ENCODE results near the gene GRIPAP1. TPM values are rescaled to one million over a fixed set of nuclear protein-coding genes. Genes with fewer than 3 reads are reported as not detected.

Gene GRIPAP1
- polyA plus RNA-seq, 1 donor: 51.4 TPM

- H3K27ac ChIP-seq (ENCODE audit: low read length): no peak overlapping the region
- WGBS (ENCODE audit: insufficient coverage, low lambda C conversion rate): no CpG with 5 or more reads among the region's 5 CpGs
- no peaks in the 10 kb centered on the region for H3K27me3 ChIP-seq (ENCODE audit: control insufficient read depth, insufficient read depth, low read length)
- no peaks in the 10 kb centered on the region for H3K9me3 ChIP-seq (ENCODE audit: control insufficient read depth, low read depth, low read length)
- no peak overlapping the region for H3K4me3 ChIP-seq (ENCODE audit: low read length)
- no peak for DNase-seq
- peaks cover 32% of the 10 kb centered on the region for H3K36me3 ChIP-seq (ENCODE audit: control insufficient read depth, insufficient read depth, low read length)
- H3K4me1 ChIP-seq (ENCODE audit: control insufficient read depth, insufficient read depth, low read length): peaks cover 7% of the 10 kb centered on the region
Observed at GRCh38 chrX:48924270-48924669, 77.8 kb downstream of the GRIPAP1 start.

DNA sequence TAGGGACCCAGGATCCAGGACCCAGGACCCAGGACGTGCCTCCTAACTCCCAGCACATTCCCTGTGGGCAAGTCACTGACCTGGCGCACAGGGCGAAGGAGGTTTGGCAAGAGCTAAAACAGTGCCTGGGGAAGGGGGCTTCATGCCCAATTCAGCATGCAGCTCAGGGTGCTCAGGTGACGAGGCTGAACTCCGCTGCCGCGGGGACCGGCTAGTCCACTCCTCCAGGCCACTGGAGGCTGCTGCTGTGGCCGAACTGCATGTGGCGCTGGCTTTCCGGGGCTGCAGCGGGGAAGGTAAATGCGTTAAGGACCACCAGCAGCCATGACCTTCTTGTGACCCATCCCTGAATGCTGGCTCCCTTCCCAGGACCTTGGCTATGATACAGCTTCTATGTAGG is 78.3 kb downstream of the GRIPAP1 start:
- Histone ChIP-seq H3K36me3 (ENCODE audit: control insufficient read depth, insufficient read depth, low read length) (peaks cover 32% of the 10 kb centered on the region), H3K27me3 (ENCODE audit: control insufficient read depth, insufficient read depth, low read length) (no peaks in the 10 kb centered on the region), H3K9me3 (ENCODE audit: control insufficient read depth, low read depth, low read length) (no peaks in the 10 kb centered on the region), H3K4me3 (ENCODE audit: low read length) (no peak overlapping the region), H3K27ac (ENCODE audit: low read length) (no peak overlapping the region), H3K4me1 (ENCODE audit: control insufficient read depth, insufficient read depth, low read length) (peaks cover 7% of the 10 kb centered on the region)
- DNase-seq: no peak
- WGBS (ENCODE audit: insufficient coverage, low lambda C conversion rate): no CpG with 5 or more reads among the region's 13 CpGs

Other genes starting within 250 kb of the GRIPAP1 start
- gene GLOD5, start 240.5 kb downstream of the GRIPAP1 start, polyA plus RNA-seq: 3.9 TPM
- gene GATA1, start 215.7 kb downstream of the GRIPAP1 start, polyA plus RNA-seq: 0.76 TPM
- gene HDAC6, start 200.2 kb downstream of the GRIPAP1 start, polyA plus RNA-seq: 133 TPM
- gene ERAS, start 175.8 kb downstream of the GRIPAP1 start, polyA plus RNA-seq: 0.27 TPM
- gene PCSK1N, start 166.7 kb downstream of the GRIPAP1 start, polyA plus RNA-seq: 178 TPM
- gene TIMM17B, start 104.5 kb downstream of the GRIPAP1 start, polyA plus RNA-seq: 42.3 TPM
- gene PQBP1, start 104.3 kb downstream of the GRIPAP1 start, polyA plus RNA-seq: 99.9 TPM
- 23.6 TPM for gene SLC35A2, start 90.6 kb downstream of the GRIPAP1 start, polyA plus RNA-seq
- gene PIM2, start 83.2 kb downstream of the GRIPAP1 start, polyA plus RNA-seq: 11.5 TPM
- gene OTUD5, start 44.7 kb downstream of the GRIPAP1 start, polyA plus RNA-seq: 46.9 TPM
- 2.5 TPM for gene KCND1, start 30.4 kb downstream of the GRIPAP1 start, polyA plus RNA-seq
- gene TFE3, start 41.1 kb upstream of the GRIPAP1 start, polyA plus RNA-seq: 33.5 TPM
- gene CCDC120, start 56.7 kb upstream of the GRIPAP1 start, polyA plus RNA-seq: 27.3 TPM
- 14.0 TPM for gene PRAF2, start 71.7 kb upstream of the GRIPAP1 start, polyA plus RNA-seq
- gene WDR45, start 77.6 kb upstream of the GRIPAP1 start, polyA plus RNA-seq: 46.6 TPM
- gene GPKOW, start 121.5 kb upstream of the GRIPAP1 start, polyA plus RNA-seq: 18.9 TPM
- 2.5 TPM for gene MAGIX, start 160.5 kb upstream of the GRIPAP1 start, polyA plus RNA-seq
- gene PLP2, start 169.6 kb upstream of the GRIPAP1 start, polyA plus RNA-seq: 118 TPM
- gene PRICKLE3, start 184.1 kb upstream of the GRIPAP1 start, polyA plus RNA-seq: 5.7 TPM
- gene SYP, start 197.9 kb upstream of the GRIPAP1 start, polyA plus RNA-seq: 20.2 TPM
- gene CACNA1F, start 231.1 kb upstream of the GRIPAP1 start, polyA plus RNA-seq: 1.3 TPM
- 18.5 TPM for gene CCDC22, start 233.2 kb upstream of the GRIPAP1 start, polyA plus RNA-seq

All from large intestine (tissue), 3 donors.